Activated naive CD4-positive, alpha-beta T cell treated with anti-CD3 and anti-CD28 coated beads, Interleukin-2, amount 50 U/mL, for 16 hours (primary cell): ENCODE measurements around the gene PARVG.

Source experiments
- DNase-seq: peaks from one replicate; pipeline ENCODE4 v3.0.0-alpha.2; 2020

Gene PARVG

GRCh38 chr22:44246615-44247326 is 66.0 kb downstream of the PARVG start:
- DNase-seq = no peak

DNA sequence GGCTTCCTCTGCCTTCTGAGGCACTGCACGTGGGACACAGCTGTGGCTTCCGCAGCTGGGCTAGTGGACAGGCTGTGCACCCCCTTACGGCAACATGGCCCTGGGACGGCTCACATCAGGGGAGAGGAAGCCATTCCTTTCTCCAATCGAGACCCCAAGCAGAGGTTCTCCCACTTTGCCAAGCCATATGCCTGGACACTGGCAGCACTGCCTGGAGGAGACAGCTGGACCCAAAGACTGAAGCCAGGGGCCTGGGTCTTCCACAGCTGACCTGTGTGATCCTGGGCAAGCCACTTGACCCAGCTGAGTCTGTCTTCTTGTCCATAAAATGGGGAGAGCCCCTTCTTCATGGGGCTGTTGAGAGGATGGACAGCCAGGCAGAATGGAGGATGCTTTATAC is 66.6 kb downstream of the PARVG start:
- DNase-seq = no peak

DNA sequence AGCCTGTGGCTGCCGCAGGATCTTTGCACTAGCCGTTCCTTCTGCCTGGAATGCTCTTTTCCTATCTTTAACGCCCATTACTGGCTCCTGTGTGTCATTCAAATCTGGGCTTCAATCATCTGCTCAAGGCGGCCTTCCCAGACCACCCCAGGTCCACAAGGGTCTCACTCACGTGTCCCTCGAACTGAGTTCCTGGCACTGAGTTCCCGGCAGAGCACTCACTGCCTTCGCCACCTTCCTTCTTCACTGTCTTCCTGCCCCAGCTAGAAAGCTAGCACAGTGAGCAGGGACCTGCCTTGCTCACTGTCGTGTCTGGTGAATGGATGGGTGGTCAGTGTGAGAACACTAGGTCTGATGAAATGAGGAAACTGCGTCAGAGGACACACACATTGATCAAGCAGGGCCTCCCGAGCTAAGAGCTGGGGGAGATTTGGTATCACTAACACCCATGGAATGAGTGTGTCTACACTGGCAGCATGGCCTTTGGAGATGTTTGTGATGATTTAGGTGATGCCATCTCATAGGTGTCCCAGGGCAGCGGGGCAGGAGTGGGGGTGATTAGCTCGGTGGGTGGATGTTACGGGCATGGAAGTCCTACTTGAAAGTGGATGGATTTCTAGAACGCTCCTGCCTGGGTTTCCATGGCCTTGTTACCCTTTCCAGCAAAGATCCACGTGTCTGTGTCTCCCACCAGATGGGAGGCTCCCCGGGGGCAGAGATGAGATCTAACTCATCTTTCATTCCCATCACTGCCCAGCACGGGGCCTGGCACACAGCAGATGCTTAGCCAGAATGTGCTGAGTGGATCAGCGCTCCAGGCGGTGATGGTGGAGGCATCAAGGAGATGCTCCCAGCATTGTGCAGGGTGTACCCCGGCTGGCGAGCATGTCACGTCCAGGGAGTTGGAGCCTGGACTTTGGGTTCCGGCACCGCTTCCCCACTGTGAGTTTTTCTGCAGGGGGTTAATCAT is 67.5 kb downstream of the PARVG start:
- DNase-seq = no peak

DNA sequence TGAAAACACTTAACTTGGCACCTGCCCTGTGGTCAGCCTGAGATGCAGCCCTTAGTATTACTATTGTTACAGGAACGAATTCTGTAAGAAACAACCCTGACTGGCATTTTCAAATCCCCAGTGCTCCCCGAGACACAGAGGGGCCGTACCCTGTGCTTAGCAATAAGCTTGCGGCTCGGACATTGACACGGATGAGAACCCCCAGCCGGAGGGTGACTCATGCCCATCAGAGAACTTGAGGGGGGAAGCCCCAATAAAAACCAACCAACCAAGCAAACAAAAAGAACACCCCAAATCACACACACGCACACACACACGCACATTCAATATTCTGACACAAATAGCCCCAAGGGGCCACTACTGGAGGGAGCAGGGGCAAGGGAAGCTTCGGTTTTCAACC is 68.2 kb downstream of the PARVG start:
- DNase-seq = no peak

DNA sequence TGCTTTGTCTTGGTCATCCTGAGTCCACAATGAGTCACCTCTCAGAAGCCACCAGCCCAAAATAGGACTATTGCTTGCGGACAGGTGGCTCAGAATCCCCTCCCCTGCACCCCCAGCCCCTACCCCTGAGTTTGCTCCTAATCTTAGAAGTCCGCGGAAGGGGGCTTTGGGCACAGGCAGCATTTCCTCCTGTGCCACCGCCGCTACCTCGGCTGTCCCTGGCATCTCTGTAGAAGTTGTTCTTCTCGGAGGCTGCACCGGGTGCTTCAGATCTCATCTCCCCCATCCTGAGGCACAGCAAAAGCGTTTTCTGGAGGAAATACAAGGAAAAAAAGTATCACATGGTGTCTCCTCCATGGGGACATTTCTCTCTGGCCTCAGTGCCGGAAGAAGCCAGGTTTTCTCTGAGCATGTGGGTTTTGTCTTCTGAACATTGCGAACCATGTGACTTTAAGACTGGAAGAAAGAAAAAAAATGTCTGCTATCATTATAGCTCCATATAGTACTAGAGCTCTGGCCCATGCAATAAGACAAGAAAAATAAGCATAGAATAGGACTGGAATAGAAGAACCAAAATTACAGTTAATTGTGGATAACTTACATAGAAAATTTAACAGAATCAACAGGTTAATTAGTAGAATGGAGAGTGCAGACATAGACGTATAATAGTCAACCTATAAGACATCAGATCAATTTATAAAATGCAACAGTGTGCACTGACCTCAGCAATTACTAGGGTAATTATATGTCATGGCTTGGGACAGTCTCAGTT is 68.8 kb downstream of the PARVG start:
- no peak for DNase-seq

DNA sequence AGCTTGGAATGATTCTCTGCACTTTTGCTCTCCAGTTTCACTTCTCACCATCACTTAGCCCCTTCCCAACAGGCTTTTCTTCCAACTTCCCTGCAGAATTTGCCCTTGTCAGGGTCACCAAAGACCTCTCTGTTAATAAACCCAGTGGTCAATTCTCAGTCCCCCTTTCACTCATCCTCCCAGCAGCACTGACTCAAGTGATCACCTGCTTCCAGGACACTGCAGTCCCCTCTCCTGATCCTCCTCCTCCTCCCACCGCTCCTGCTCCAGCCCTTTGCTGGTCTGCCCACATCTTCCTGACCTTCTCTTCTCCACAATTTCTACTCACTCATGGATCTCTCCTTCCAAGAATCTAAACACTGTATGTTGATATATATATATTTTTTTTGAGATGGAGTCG is 74.1 kb downstream of the PARVG start:
- no peak for DNase-seq

GRCh38 chr22:44256085-44256484 is 75.4 kb downstream of the PARVG start:
- DNase-seq = no peak

DNA sequence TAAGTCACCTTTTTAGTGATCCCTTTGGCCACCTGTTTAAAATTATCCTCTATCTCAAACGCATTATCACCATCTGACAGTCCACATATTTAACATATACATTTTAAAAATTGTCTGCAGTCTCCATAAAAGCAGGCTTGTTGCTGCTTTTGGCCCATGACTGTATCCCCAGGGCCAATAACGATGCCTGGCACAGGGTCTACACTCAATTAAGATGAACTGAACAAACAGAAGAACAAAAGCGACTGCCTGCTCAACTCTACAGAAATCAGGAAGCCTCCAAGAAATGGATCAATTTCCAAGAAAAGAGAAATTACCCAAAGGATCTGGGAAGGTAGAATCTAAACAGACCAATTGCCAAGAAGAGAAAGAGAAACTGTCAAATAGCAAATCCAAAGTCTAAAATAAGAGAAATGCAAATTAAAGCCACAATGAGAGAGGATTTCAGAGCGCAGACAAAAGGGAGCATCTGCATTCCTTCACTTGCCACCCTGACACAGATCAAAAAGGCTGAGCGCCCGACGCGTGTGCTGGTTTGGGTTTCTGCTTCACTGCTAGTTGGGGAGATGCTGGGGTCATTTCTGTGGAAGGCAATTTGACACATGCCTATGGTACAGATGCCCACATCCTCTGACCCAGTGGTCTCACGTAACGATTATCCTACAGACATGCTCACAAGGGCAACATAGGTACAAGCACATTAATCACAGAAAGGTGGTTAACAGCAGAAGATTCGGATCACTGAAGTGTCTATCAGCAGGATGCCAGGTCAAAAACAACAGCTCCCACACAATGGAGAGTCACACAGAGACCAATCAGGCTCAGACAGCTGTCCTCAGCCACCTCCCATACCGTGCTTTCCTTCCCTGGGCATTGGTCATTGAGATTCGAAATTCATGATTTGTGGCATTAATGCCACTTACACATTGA is 76.1 kb downstream of the PARVG start:
- no peak for DNase-seq
